Activated CD4-positive, CD25-positive, alpha-beta regulatory T cell treated with anti-CD3 and anti-CD28 coated beads, Interleukin-2, amount 50 U/mL, for 24 hours (primary cell): ENCODE results near the gene DOLPP1.
A peak's percentile ranks its signal among the peaks of the same experiment; 100 is the strongest.
"Not testable (repeated sequence)": the region's sequence is repeated elsewhere in the genome, so short reads cannot be mapped to it uniquely, and the experiment has no call there.

Experiments
- ATAC-seq, 2 donors: fragments of 150-1000 bp; cut with Tn5 transposase; one replicate each; pipeline ENCODE4 v1.10.0; 2021; ENCODE audit warnings: mild to moderate bottlenecking in 1 of 2, moderate library complexity in 1 of 2

DOLPP1 gene

DNA sequence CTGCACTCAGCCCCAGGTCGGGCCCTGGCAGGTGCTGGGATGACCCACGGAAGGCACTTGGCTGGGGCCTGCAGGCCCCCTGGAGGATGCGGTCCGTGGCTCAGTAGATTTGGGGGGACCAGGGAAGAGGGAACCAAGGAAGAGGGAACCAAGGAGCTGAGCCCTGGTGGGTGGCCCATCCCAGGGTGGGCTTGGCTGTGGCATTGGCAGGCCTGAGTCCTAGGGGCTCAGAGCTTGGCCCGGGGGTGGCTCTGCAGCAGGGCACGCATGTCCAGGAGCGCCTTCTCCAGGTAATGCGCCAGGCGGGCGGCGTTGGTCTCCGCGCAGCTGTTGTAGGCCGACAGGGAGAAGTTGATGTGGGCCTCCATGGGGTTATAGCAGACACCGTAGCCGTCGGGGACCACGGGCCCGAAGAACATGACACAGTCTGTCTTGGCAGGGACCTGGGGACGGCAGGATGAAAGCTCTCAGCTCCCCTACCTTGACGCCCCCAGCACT, 14.3 kb downstream of the DOLPP1 start:
- no peak for ATAC-seq

- ATAC-seq, result no peak
Measured at GRCh38 chr9:129095908-129096307, 15.0 kb downstream of the DOLPP1 start.

- ATAC-seq, result no peak
Measured at GRCh38 chr9:129097671-129098306, 16.9 kb downstream of the DOLPP1 start.

DNA sequence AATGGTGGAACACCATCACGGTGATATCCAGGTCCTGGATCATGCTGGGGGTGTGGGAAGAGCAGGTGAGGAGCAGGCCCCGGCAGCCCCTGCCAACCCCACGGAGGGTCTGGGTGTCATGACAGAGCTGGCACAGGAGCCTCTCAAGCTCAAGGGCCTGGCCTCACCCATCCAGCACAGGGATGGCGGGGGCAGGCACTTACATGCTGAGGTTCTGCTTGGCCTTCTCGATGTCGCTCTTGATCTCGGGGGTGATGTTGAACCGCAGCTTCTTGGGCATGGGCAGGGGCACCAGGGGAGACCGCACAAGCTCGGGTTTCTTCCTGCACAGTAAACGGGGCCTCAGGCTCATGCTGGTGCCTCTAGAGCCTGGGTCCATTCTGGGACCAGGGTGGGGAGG, 17.4 kb downstream of the DOLPP1 start:
- ATAC-seq, result no peak

GRCh38 chr9:129100383-129101169, 19.7 kb downstream of the DOLPP1 start:
- ATAC-seq, result no peak

DNA sequence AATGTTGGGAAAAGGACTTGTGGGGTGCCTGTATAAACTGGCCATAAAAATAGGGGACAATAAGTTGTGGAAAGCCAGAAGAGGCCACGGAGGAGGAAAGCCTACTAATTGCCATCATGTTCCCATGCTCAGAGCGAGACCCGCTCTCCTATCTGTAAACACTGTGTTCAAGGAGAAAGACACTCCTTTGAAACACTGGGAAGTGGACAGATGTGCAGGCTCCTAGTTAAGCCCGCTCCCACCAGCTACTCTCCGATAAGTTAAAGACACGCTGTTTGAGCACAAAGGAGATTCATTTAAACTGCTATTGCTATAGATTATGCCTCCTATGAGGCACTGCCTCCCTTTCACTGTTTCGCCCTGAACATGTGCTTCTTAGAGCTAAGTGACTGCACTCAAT, 20.4 kb downstream of the DOLPP1 start:
- ATAC-seq, result no peak

DNA sequence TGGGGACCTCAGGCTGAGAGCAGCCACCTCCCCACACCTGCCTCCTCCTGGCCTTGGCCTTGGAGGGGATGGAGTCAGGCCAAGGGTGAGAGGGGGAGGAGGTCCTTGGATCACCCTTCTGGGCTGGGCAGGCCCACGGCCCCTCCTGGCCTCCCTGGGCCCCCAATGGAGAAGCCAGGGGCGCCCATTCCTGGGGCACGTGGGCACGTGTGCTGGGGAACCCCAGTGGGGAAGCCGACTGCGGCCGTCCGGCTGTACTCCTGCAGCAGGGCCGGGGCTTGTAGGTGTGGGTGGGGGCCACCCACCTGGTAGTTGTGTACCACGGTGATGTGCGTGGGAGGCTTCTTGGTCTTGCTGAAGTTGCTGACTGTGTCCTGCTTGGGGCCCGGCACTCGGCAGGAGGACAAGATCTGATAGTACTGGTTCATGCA, 21.2 kb downstream of the DOLPP1 start:
- ATAC-seq, result no peak

- ATAC-seq, result peak; percentile 50 to 61
Measured at GRCh38 chr9:129102791-129103594, 22.1 kb downstream of the DOLPP1 start.

- no peak for ATAC-seq
Measured at GRCh38 chr9:129103595-129103965, 22.7 kb downstream of the DOLPP1 start.

DNA sequence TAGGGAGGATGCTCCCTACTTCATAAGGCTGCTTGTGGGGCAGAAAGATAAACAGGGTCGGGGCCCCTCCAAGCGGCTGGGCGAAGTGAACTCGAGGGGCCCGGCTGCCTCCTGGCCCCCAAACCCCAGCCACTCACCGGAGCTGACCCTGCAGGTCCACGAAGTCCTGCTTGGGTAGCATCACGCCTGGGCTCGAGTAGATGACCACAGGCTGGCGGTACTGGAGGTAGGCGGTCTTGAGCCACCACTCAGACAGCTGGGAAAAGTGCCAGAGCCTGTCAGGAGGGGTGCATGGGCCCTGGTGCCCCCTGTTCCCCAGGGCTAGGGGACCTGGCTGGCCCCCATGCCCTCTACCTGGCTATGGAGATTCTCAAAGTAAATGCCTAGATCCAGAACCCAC, 23.1 kb downstream of the DOLPP1 start:
- ATAC-seq, result no peak

GRCh38 chr9:129105857-129106694, 25.2 kb downstream of the DOLPP1 start:
- no peak for ATAC-seq

GRCh38 chr9:129107651-129108050, 26.7 kb downstream of the DOLPP1 start:
- ATAC-seq, result no peak

DNA sequence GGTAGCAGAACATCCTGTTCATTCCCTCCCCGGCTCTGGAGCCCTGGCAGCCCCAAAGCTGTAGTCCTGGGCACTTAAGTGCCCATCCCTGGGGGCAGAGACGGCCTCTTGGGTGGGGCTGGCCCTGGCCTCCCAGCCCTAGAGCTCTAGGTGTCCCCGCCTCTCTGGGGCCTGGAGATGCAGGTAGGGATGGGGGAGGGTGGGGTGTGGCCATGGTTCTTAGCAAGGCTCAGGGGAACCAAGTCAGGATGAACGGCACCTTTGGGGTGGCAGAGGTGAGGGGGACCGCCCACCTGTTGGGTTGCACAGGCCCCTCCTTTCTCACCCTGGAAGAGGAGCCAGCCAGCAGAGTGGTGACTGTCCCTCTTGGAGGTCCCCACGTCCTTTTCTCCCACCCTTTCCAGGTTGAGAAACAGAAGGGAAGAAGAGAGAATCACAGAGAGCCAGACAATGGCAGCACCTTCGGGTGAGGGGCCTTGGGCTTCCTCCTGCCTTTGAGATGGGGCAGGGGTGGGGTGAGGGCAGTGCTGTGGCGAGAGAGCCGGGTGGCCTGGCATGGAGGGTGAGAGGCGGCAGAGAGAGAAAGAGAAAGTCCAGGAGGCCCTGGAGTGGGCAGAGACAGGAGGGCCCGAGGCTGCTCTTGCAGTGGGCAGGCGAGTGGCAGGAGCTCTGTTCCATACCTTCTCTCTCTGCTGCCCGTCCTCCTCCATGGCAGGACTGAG, 27.3 kb downstream of the DOLPP1 start:
- no peak for ATAC-seq

GRCh38 chr9:129108805-129109536, 28.1 kb downstream of the DOLPP1 start:
- ATAC-seq, result no peak

- no peak for ATAC-seq
Measured at GRCh38 chr9:129109537-129109903, 28.6 kb downstream of the DOLPP1 start.

DNA sequence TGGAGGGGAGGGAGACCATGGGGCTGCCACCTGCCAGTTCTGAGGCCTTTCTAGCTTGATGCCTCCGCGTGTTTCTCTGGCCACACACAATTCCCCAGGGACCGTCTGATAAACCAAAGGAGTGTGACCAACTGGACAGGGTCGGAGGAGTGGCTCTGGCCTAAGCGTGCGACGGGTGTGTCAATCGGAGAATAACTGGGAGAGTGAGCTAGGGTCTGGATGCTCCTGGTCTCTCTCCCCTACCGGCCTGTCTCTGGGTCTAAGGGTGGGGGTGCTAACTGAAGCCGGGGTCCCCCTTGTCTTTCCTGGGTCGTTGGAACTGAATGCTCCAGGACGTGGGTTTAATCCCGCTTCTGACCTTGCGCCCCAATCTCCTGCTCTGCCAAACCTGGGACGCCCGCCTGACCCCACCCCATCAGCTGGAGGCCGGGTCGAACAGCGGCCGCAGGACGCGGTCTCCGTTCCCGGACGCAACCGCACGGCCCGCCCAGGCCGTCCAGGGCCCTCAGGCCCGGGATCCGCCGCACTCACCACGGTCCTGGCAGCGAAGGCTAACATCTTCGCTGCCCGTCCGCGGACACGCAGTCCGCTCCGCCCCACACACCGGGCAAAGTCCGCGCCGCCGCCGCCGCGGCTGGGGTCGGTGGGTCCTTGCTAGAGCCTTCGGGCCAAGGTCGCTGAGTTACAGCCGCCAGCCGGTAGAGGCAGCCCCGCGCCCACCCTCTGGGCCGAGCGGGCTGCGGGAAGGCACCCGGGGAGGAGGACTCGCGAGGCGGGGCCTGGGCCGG, 29.2 kb downstream of the DOLPP1 start:
- ATAC-seq, result no peak

DNA sequence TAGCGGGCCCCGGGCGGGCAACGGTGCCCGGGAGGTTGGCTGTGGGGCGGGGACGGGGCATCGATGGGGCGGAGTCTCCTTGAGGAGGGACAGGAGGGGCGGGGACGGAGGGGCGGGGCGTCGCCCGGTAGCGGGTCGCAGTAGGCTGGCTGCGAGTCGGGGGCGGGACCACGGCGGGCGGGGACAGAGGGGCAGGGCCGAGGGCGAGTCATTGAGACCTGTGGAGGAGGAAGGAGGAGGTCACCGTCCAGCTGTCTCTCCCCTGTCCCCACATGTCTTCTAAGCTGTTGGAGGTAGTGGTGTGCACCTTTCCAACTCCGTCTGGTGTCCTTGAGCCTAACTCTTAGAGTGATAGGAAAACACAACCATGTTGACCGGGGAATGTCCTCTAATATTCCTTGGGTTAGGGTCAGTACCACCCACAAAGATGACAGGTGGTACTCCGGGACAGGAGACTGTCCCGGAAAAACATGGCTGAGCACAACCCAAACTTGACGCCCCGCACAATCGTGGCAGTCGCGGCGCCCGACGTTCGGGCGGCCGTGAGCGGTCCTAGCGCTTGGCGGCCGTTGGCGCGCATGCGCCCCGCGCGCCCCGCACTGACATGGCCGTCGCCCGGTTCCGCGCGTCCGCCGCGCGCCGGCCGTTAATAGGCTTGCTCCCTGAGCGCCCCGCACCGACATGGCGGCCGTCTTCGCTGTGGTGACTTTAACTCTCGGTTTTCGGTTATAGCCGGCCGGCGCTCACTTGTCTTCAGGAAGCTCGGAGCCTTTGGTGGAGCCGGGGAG, 30.0 kb downstream of the DOLPP1 start, which contains the start of the genes CRAT and PTPA:
Gene CRAT, minus strand, starts transcription at position 54 of the 788 bp plus-strand sequence. CDS start 284 bp downstream, outside the sequence.
Gene PTPA, plus strand, starts transcription at position 676 of the 788 bp plus-strand sequence. CDS start 186 bp downstream, outside the sequence.
- ATAC-seq, result peak; percentile 90 to 93

DNA sequence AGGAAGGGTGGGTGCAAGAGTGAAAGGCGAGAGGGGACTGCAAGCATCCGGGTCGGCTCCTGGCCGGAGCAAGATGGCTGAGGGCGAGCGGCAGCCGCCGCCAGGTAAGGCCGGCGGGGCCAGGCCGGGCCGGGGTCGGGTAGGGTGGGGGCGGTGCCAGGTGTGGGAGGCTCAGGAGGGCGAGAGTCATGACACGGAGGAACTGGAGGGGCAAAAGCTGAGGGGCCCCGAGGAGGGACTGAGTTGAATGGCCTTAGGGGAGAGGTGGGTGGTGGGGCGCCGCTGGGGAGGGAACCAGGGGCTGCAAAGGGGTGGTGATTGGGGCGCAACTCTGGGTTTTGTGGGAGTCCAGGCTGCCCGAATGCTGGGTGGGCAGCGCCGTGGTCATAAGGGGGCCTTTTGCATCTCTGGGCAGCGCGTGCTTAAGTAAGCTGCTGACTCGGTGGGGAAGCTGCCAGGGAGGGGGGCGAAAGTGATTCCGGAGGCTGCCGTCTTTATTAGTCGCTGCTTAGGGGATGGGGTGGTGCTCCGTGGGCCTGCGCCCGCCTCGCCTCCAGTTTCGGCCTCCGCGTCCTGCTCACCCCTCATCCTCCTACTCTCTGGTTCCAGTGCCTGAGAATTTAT, 30.7 kb downstream of the DOLPP1 start:
- peak in 1 of 2 donors; percentile 7 for ATAC-seq

GRCh38 chr9:129112526-129112925, 31.6 kb downstream of the DOLPP1 start:
- ATAC-seq, result not testable (repeated sequence)
